HEK293 (cell line): Measurements from ENCODE around the gene TUBE1.

Source experiments
- CTCF ChIP-seq: fragments of 450-650 bp; formaldehyde crosslinking; IDR thresholded peaks from 2 replicates; pipeline ENCODE4 v1.5.1; 2016; ENCODE audit warnings: missing biosample characterization, missing genetic modification characterization
- GLI4 ChIP-seq: fragments of 450-650 bp; formaldehyde crosslinking; IDR thresholded peaks from 2 replicates; pipeline ENCODE4 v1.5.1; 2016; ENCODE audit warnings: missing biosample characterization, missing genetic modification characterization
- PRDM4 ChIP-seq: fragments of 450-650 bp; formaldehyde crosslinking; IDR thresholded peaks from 2 replicates; pipeline ENCODE4 v1.5.1; 2017; ENCODE audit warnings: missing biosample characterization, missing genetic modification characterization
- SALL2 ChIP-seq: fragments of 450-650 bp; formaldehyde crosslinking; IDR thresholded peaks from 2 replicates; pipeline ENCODE4 v1.5.0; 2017; ENCODE audit warnings: missing biosample characterization, mild to moderate bottlenecking, missing genetic modification characterization, borderline replicate concordance
- TSHZ1 ChIP-seq: fragments of 450-650 bp; formaldehyde crosslinking; IDR thresholded peaks from 2 replicates; pipeline ENCODE4 v1.5.1; 2016; ENCODE audit warnings: missing biosample characterization, missing genetic modification characterization, borderline replicate concordance
- ZBTB10 ChIP-seq: fragments of 450-650 bp; formaldehyde crosslinking; IDR thresholded peaks from 2 replicates; pipeline ENCODE4 v1.5.1; 2016; ENCODE audit warnings: missing biosample characterization, missing genetic modification characterization
- ZBTB7A ChIP-seq: fragments of 450-650 bp; formaldehyde crosslinking; IDR thresholded peaks from 2 replicates; pipeline ENCODE4 v1.5.1; 2016; ENCODE audit warnings: low read depth, missing biosample characterization, missing genetic modification characterization
- ZNF138 ChIP-seq: fragments of 450-650 bp; formaldehyde crosslinking; IDR thresholded peaks from 2 replicates; pipeline ENCODE4 v1.5.1; 2016; ENCODE audit warnings: missing biosample characterization, missing genetic modification characterization, borderline replicate concordance
- ZNF19 ChIP-seq: fragments of 450-650 bp; formaldehyde crosslinking; IDR thresholded peaks from 2 replicates; pipeline ENCODE4; 2016; ENCODE audit warnings: missing biosample characterization, missing genetic modification characterization, low read depth
- ZNF23 ChIP-seq: fragments of 450-650 bp; formaldehyde crosslinking; IDR thresholded peaks from 2 replicates; pipeline ENCODE4 v1.5.1; 2016; ENCODE audit warnings: missing biosample characterization, missing genetic modification characterization, borderline replicate concordance
- ZNF341 ChIP-seq: fragments of 450-650 bp; formaldehyde crosslinking; IDR thresholded peaks from 2 replicates; pipeline ENCODE4; 2016; ENCODE audit warnings: low read depth, missing biosample characterization, missing genetic modification characterization
- ZNF501 ChIP-seq: fragments of 450-650 bp; formaldehyde crosslinking; IDR thresholded peaks from 2 replicates; pipeline ENCODE4 v1.5.1; 2016; ENCODE audit warnings: missing biosample characterization, missing genetic modification characterization
- ZNF747 ChIP-seq: fragments of 450-650 bp; formaldehyde crosslinking; IDR thresholded peaks from 2 replicates; pipeline ENCODE4 v1.5.1; 2016; ENCODE audit warnings: missing biosample characterization, missing genetic modification characterization
- ZNF76 ChIP-seq: fragments of 450-650 bp; formaldehyde crosslinking; IDR thresholded peaks from 2 replicates; pipeline ENCODE4; 2016; ENCODE audit warnings: low read depth, missing biosample characterization, missing genetic modification characterization, borderline replicate concordance

GRCh38 chr6:112054555-112055190 lies 32.6 kb downstream of the TUBE1 start:
- TF ChIP-seq PRDM4 (tag by site-specific recombination) (no peak), ZNF138 (tag by site-specific recombination) (no peak), ZNF501 (tag by site-specific recombination) (no peak), CTCF (tag by site-specific recombination) (no peak), ZBTB10 (tag by site-specific recombination) (no peak), ZNF19 (tag by site-specific recombination) (no peak), ZNF341 (tag by site-specific recombination) (no peak), ZNF747 (tag by site-specific recombination) (no peak), ZBTB7A (tag by site-specific recombination) (no peak), ZNF76 (tag by site-specific recombination) (no peak), TSHZ1 (tag by site-specific recombination) (no peak), SALL2 (tag by site-specific recombination) (no peak), GLI4 (no peak), ZNF23 (tag by site-specific recombination) (no peak)
